Liver (tissue), 2 donors: ENCODE data around the gene TMPRSS3.

Experiments used
- CTCF ChIP-seq: fragments of 150-350 bp; IDR thresholded peaks from 2 replicates; pipeline ENCODE4 v1.5.1; 2017; ENCODE audit warnings: improper control_type of control experiment, low read depth, low read length; ENCODE audit not compliant: missing input control
- REST ChIP-seq: IDR thresholded peaks from 2 replicates; pipeline ENCODE4 v1.6.1; 2016; ENCODE audit warnings: antibody characterized with exemption, mild to moderate bottlenecking
- donor health status: healthy.

GRCh38 chr21:42363312-42363711, 32.5 kb downstream of the TMPRSS3 start:
- TF ChIP-seq CTCF = no peak
- TF ChIP-seq REST = no peak
